HepG2 (cell line): ENCODE measurements around the gene FABP1. TPM values are rescaled to one million over a fixed set of nuclear protein-coding genes. Genes with fewer than 3 reads are reported as not detected.

Experiments
- DR1 ChIP-seq: sonication (generic); formaldehyde crosslinking; IDR thresholded peaks from 2 replicates; pipeline ENCODE4 v1.8.0; 2021; ENCODE audit warnings: mild to moderate bottlenecking, missing genetic modification reagents, inconsistent platforms
- FOXO4 ChIP-seq: sonication (generic); formaldehyde crosslinking; conservative IDR thresholded peaks from 2 replicates; pipeline ENCODE4 v1.8.1; 2023; ENCODE audit warnings: missing genetic modification reagents
- IKZF1 ChIP-seq: fragments of 450-650 bp; IDR thresholded peaks from 2 replicates; pipeline ENCODE4 v1.7.1; 2016
- KLF9 ChIP-seq: IDR thresholded peaks from 2 replicates; pipeline ENCODE4 v1.6.1; 2016; ENCODE audit warnings: low read depth
- NFAT5 ChIP-seq: sonication (generic); formaldehyde crosslinking; IDR thresholded peaks from 2 replicates; pipeline ENCODE4 v1.4.0; 2020; ENCODE audit warnings: missing genetic modification reagents
- PHF20 ChIP-seq: sonication (generic); formaldehyde crosslinking; IDR thresholded peaks from 2 replicates; pipeline ENCODE4 v1.5.0; 2020; ENCODE audit warnings: mild to moderate bottlenecking, missing genetic modification reagents
- RARA ChIP-seq: IDR thresholded peaks from 2 replicates; pipeline ENCODE4 v1.6.1; 2016; ENCODE audit warnings: missing genetic modification reagents, missing compliant biosample characterization
- SP140L ChIP-seq: sonication (generic); formaldehyde crosslinking; IDR thresholded peaks from 2 replicates; pipeline ENCODE4 v1.4.0; 2020; ENCODE audit warnings: missing genetic modification reagents, borderline replicate concordance
- SP5 ChIP-seq: IDR thresholded peaks from 2 replicates; pipeline ENCODE4 v1.6.1; 2016; ENCODE audit warnings: low read depth, borderline replicate concordance
- THAP9 ChIP-seq: sonication (generic); formaldehyde crosslinking; IDR thresholded peaks from 2 replicates; pipeline ENCODE4; 2020; ENCODE audit warnings: missing genetic modification reagents, mild to moderate bottlenecking, borderline replicate concordance
- ZBTB14 ChIP-seq: sonication (generic); formaldehyde crosslinking; IDR thresholded peaks from 2 replicates; pipeline ENCODE4 v1.4.0; 2020; ENCODE audit warnings: missing genetic modification reagents
- ZNF205 ChIP-seq: IDR thresholded peaks from 2 replicates; pipeline ENCODE4 v1.6.1; 2018; ENCODE audit warnings: missing biosample characterization, missing genetic modification reagents
- ZNF274 ChIP-seq: sonication (generic); formaldehyde crosslinking; IDR thresholded peaks from 2 replicates; pipeline ENCODE4 v1.5.1; 2020; ENCODE audit warnings: mild to moderate bottlenecking, missing genetic modification reagents
- ZNF574 ChIP-seq: sonication (generic); formaldehyde crosslinking; IDR thresholded peaks from 2 replicates; pipeline ENCODE4 v1.4.0; 2020; ENCODE audit warnings: missing genetic modification reagents
- ZNF607 ChIP-seq: sonication (generic); formaldehyde crosslinking; IDR thresholded peaks from 2 replicates; pipeline ENCODE4 v1.5.1; 2020; ENCODE audit warnings: missing genetic modification reagents, mild to moderate bottlenecking, borderline replicate concordance
- polyA plus RNA-seq, 8 experiments: library from polyadenylated mRNA; depleted of rRNA in 3 of 8; stranded (reverse) in 7 of 8; unstranded in 1 of 8; fragments of >200 nt; fragmentation: Illumina TruSeq in 4 of 8; extraction: Trizol in 4 of 8; gene quantifications; 2 replicates each; pipeline versions ENCODE4 v1.2.1 to v1.2.3, GENCODE V29; 2011 to 2016; ENCODE audit warnings: low read depth in 4 of 8, missing spikeins in 1 of 8, mixed read lengths in 1 of 8; ENCODE audit not compliant: insufficient read depth in 1 of 8
- total RNA-seq, 5 experiments: library from RNA; depleted of rRNA; stranded (reverse); fragments of >200 nt; fragmentation: Illumina TruSeq; extraction: Trizol; gene quantifications; 2 replicates each; pipeline ENCODE4 v1.2.3, GENCODE V29; 2016; ENCODE audit warnings: low read depth in 1 of 5
- TF ChIP-seq, protein P1 (sequence below): sonication (generic); formaldehyde crosslinking; conservative IDR thresholded peaks from 2 replicates; pipeline ENCODE4 v1.4.0; 2020; ENCODE audit warnings: missing genetic modification reagents

FABP1 gene
- total and polyA plus RNA-seq, 2 of the 13 experiments (the other 11 are each of a cell fraction or from before 2014, with no cell fraction given), result 644 to 1,608 TPM

DNA sequence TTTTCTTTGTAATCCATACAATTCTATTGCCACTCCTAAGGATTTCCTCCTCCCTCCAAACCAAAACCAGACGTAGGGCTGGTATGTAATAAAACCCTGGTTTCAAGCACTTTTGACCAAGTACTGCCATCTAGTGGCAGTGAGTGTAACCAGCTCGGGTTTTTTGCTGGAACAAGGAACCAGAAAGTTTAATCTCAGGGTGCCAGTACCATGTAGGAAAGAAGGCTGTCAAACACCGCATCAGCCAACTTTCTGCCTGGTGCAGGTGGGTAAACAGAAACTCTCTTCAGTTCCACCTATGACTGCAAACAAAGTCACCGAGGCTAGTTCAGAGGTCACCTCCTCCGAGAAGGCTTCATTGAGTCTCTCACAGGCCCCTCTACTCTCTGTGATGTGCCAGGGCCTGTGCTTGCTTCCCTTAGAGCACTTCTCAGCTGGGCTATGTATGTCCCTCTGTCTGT is 32.1 kb upstream of the FABP1 start (continued):
- TF ChIP-seq ZNF574 (CRISPR knock-in tag) (no peak), ZNF607 (CRISPR knock-in tag) (no peak), RARA (CRISPR knock-in tag) (peak; percentile 31; the same call in 1 of the 2 replicates), IKZF1 (no peak), SP5 (CRISPR knock-in tag) (no peak), THAP9 (CRISPR knock-in tag) (no peak), SP140L (0 out of 2 replicates have a peak, but pooled peaks have one; percentile 42), PHF20 (CRISPR knock-in tag) (no peak), FOXO4 (CRISPR knock-in tag) (no peak), NFAT5 (CRISPR knock-in tag) (no peak), DR1 (CRISPR knock-in tag) (no peak), ZNF205 (CRISPR knock-in tag) (peak; percentile 86), KLF9 (peak; percentile 79; the same call in 1 of the 2 replicates), ZBTB14 (CRISPR knock-in tag) (no peak), ZNF274 (no peak)
- TF ChIP-seq, protein P1, sequence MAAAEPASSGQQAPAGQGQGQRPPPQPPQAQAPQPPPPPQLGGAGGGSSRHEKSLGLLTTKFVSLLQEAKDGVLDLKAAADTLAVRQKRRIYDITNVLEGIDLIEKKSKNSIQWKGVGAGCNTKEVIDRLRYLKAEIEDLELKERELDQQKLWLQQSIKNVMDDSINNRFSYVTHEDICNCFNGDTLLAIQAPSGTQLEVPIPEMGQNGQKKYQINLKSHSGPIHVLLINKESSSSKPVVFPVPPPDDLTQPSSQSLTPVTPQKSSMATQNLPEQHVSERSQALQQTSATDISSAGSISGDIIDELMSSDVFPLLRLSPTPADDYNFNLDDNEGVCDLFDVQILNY (CRISPR knock-in tag), result no peak
